Liver (tissue), 3 donors: ENCODE results near the gene SH2D4B.

Source experiments
- CTCF ChIP-seq: fragments of 150-350 bp; IDR thresholded peaks from 2 replicates; pipeline ENCODE4 v1.5.1; 2017; ENCODE audit warnings: improper control_type of control experiment, low read depth, low read length; ENCODE audit not compliant: missing input control
- FOXA1 ChIP-seq: IDR thresholded peaks from 2 replicates; pipeline ENCODE4 v1.6.1; 2016; ENCODE audit warnings: antibody characterized with exemption
- GABPA ChIP-seq, 2 donors: IDR thresholded peaks in 1 of 2; conservative IDR thresholded peaks in 1 of 2; 2 replicates each; pipeline ENCODE4 v1.6.1; 2016; ENCODE audit warnings: antibody characterized with exemption in 2 of 2, mild to moderate bottlenecking in 1 of 2, moderate library complexity in 1 of 2
- JUND ChIP-seq, 2 donors: IDR thresholded peaks; 2 replicates each; pipeline ENCODE4 v1.6.1; 2016; ENCODE audit warnings: antibody characterized with exemption in 2 of 2
- MAX ChIP-seq: IDR thresholded peaks from 2 replicates; pipeline ENCODE4 v1.6.1; 2016; ENCODE audit warnings: antibody characterized with exemption
- RAD21 ChIP-seq, 2 donors: IDR thresholded peaks; 2 replicates each; pipeline ENCODE4 v1.6.1; 2016; ENCODE audit warnings: antibody characterized with exemption in 2 of 2, mild to moderate bottlenecking in 2 of 2
- REST ChIP-seq: IDR thresholded peaks from 2 replicates; pipeline ENCODE4 v1.6.1; 2016; ENCODE audit warnings: antibody characterized with exemption, mild to moderate bottlenecking
- SP1 ChIP-seq: IDR thresholded peaks from 2 replicates; pipeline ENCODE4 v1.6.1; 2018; ENCODE audit warnings: antibody characterized with exemption, mild to moderate bottlenecking
- TAF1 ChIP-seq: conservative IDR thresholded peaks from 2 replicates; pipeline ENCODE4 v1.6.1; 2016; ENCODE audit warnings: antibody characterized with exemption, mild to moderate bottlenecking
- YY1 ChIP-seq: IDR thresholded peaks from 2 replicates; pipeline ENCODE4 v1.6.1; 2016; ENCODE audit warnings: antibody characterized with exemption, mild to moderate bottlenecking
- ZBTB33 ChIP-seq: IDR thresholded peaks from 2 replicates; pipeline ENCODE4 v1.6.1; 2016; ENCODE audit warnings: antibody characterized with exemption
- donor health status: healthy.
- donor health status: healthy.

GRCh38 chr10:80517416-80518142, 20.1 kb upstream of the SH2D4B start:
- TF ChIP-seq CTCF: no peak
- no peak for TF ChIP-seq SP1
- no peak for TF ChIP-seq MAX
- TF ChIP-seq TAF1: no peak
- TF ChIP-seq YY1: no peak
- no peak for TF ChIP-seq JUND (IDR thresholded peaks at IDR 0.05)
- TF ChIP-seq FOXA1: no peak
- TF ChIP-seq GABPA (IDR thresholded peaks at IDR 0.05 in 1 of 2, conservative IDR thresholded peaks at IDR 0.05 in 1 of 2): no peak
- TF ChIP-seq RAD21 (IDR thresholded peaks at IDR 0.05): no peak
- no peak for TF ChIP-seq REST
- TF ChIP-seq ZBTB33: no peak
